ENCODE measurements around the gene USPL1.

Gene USPL1

GRCh38 chr13:30624630-30625029 lies 6.9 kb downstream of the USPL1 start (continued):
- no peak for TF ChIP-seq ZNF555 (tag by site-specific recombination; conservative IDR thresholded peaks at IDR 0.05)

GRCh38 chr13:30629527-30629926 lies 11.8 kb downstream of the USPL1 start:
- Histone ChIP-seq H3K27ac (ENCODE audit: extremely low read depth, low read depth, low read length) (no peak overlapping the region), H3K9me3 (ENCODE audit: control insufficient read depth, insufficient read depth, low read depth, low read length) (no peaks in the 10 kb centered on the region), H3K4me1 (ENCODE audit: control insufficient read depth, insufficient read depth, low read length) (no peaks in the 10 kb centered on the region), H3K36me3 (ENCODE audit: control insufficient read depth in 2 of 2, insufficient read depth in 1 of 2, low read length in 2 of 2) (peaks cover 23 to 57% of the 10 kb centered on the region in 2 experiments; a peak in 2 of 3 replicates), H3K4me3 (ENCODE audit: low read depth, low read length) (no peak overlapping the region)
- ChIA-PET POLR2A (interaction anchor here (1.3 kb wide), 1 partner anchor 12 kb away, joined by 6 read pairs; the partner anchor contains the start of gene USPL1), CTCF (no interaction called here)
- TF ChIP-seq ZNF513 (tag by site-specific recombination; IDR thresholded peaks at IDR 0.05), result no peak

GRCh38 chr13:30633861-30634260 lies 16.1 kb downstream of the USPL1 start:
- peaks cover 20 to 55% of the 10 kb centered on the region in 2 experiments; a peak in 2 of 3 replicates for H3K36me3 ChIP-seq (ENCODE audit: control insufficient read depth in 2 of 2, insufficient read depth in 1 of 2, low read length in 2 of 2)
- H3K27ac ChIP-seq (ENCODE audit: extremely low read depth, low read depth, low read length), result no peak overlapping the region
- H3K9me3 ChIP-seq (ENCODE audit: control insufficient read depth, insufficient read depth, low read depth, low read length), result no peaks in the 10 kb centered on the region
- H3K4me3 ChIP-seq (ENCODE audit: low read depth, low read length), result no peak overlapping the region
- TF ChIP-seq ZNF76 (tag by site-specific recombination; IDR thresholded peaks at IDR 0.05; ENCODE audit: borderline replicate concordance, low read depth) (no peak), ZFHX2 (tag by site-specific recombination; conservative IDR thresholded peaks at IDR 0.05) (no peak), ZNF404 (tag by site-specific recombination; IDR thresholded peaks at IDR 0.05) (no peak), ZNF433 (tag by site-specific recombination; IDR thresholded peaks at IDR 0.05; ENCODE audit: low read depth) (no peak), REST (tag by site-specific recombination; IDR thresholded peaks at IDR 0.05) (no peak), ZBTB1 (tag by site-specific recombination; IDR thresholded peaks at IDR 0.05) (no peak), ZNF426 (tag by site-specific recombination; IDR thresholded peaks at IDR 0.05) (no peak), CTCF (tag by site-specific recombination; IDR thresholded peaks at IDR 0.05) (no peak), ZNF335 (tag by site-specific recombination; conservative IDR thresholded peaks at IDR 0.05) (no peak), SP3 (tag by site-specific recombination; IDR thresholded peaks at IDR 0.05) (no peak), ZNF391 (tag by site-specific recombination; IDR thresholded peaks at IDR 0.05; ENCODE audit: borderline replicate concordance, low read depth) (no peak), ZNF548 (tag by site-specific recombination; IDR thresholded peaks at IDR 0.05) (no peak)
- no peaks in the 10 kb centered on the region for H3K4me1 ChIP-seq (ENCODE audit: control insufficient read depth, insufficient read depth, low read length)
- ChIA-PET POLR2A (no interaction called here), CTCF (no interaction called here)
